Stomach smooth muscle (tissue), 2 donors: ENCODE measurements around the gene PDZD11.
"Not testable (repeated sequence)": the region's sequence is repeated elsewhere in the genome, so short reads cannot be mapped to it uniquely, and the experiment has no call there.

Experiments used
- H3K27ac ChIP-seq: one replicate; pipeline ENCODE4 v1.7.0; 2013; ENCODE audit warnings: mild to moderate bottlenecking, low read length, inconsistent platforms
- H3K27me3 ChIP-seq, 2 donors: one replicate each; pipeline ENCODE4 v1.7.0; 2013; ENCODE audit warnings: low read length in 2 of 2; ENCODE audit not compliant: insufficient read depth in 2 of 2, control insufficient read depth in 1 of 2
- H3K36me3 ChIP-seq, 2 donors: one replicate each; pipeline ENCODE4 v1.7.0; 2013; ENCODE audit warnings: low read length in 2 of 2; ENCODE audit not compliant: control insufficient read depth in 2 of 2, insufficient read depth in 2 of 2
- H3K4me1 ChIP-seq: one replicate; pipeline ENCODE4 v1.7.0; 2013; ENCODE audit warnings: low read length; ENCODE audit not compliant: control insufficient read depth, insufficient read depth
- H3K4me3 ChIP-seq, 2 donors: one replicate each; pipeline ENCODE4 v1.7.0; 2013; ENCODE audit warnings: low read length in 2 of 2
- H3K9ac ChIP-seq, 2 donors: one replicate each; pipeline ENCODE4 v1.7.0; 2013; ENCODE audit warnings: low read length in 2 of 2, mild to moderate bottlenecking in 1 of 2
- H3K9me3 ChIP-seq, 2 donors: one replicate each; pipeline ENCODE4 v1.7.0; 2013; ENCODE audit warnings: low read length in 2 of 2; ENCODE audit not compliant: control insufficient read depth in 2 of 2
- donor health status: healthy.
- donor health status: Pancreatic carcinoma.

Gene PDZD11

DNA sequence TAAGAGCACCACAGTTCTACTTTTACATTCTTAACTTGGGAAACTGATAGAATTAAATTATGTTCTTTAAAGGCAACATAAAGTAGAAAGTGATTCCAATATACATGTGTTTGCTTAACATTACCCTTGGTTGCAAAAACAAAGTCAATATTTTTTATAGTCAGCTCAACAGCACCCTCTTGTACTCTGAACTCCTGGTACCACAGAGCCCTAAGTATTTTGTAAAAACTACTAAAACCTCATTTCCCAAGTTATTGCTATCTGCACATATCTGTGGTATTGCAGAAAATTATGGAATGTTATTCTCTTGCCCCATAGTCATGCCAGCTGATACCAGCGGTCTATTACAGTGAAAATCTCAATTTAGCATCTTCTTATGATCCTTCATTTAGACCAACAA lies 3.1 kb upstream of the PDZD11 start:
- H3K9me3 ChIP-seq = no peaks in the 10 kb centered on the region
- H3K27me3 ChIP-seq = no peaks in the 10 kb centered on the region
- H3K36me3 ChIP-seq = no peaks in the 10 kb centered on the region
- no peak overlapping the region for H3K9ac ChIP-seq
- peaks cover 14% of the 10 kb centered on the region for H3K4me1 ChIP-seq
- H3K27ac ChIP-seq = no peak overlapping the region
- H3K4me3 ChIP-seq = no peak overlapping the region

DNA sequence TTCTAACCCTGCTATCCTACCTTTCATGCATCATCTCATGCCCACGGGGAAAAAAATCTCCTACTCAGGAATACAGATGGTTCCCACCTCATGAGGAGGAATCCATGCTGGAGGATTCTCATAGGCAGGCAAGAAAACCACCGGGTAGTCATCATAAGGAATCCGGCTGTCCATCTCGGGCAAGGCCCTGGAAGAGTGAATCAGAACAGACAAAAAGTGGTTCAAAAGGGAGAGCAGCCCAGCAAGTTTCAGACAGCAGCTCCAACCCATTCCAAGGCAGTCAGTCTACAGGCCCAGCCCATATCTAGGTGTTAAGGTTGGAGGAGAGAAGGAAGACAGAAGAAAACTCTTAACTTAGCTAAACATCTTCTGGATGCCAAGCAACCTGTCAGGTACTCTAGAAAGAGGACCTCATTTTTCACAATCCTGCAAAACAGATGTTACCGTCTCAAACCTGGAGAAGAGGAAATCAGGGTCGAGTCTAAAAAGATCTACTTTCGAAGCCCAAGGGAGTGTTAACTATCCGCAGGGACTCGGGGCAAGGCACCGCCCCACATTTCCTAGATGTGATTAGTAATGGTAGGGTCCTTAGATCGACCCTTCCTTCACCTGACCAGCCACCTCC lies 447 bp downstream of the PDZD11 start:
- peak overlapping the region; percentile 63 to 69 for H3K9ac ChIP-seq
- H3K4me3 ChIP-seq = peak overlapping the region; percentile 76 to 82
- peak overlapping the region; percentile 62 for H3K27ac ChIP-seq
- peaks cover 0 to under 1% of the 10 kb centered on the region in 2 donors for H3K27me3 ChIP-seq
- H3K36me3 ChIP-seq = peaks cover 3 to 7% of the 10 kb centered on the region in 2 donors
- peaks cover 14% of the 10 kb centered on the region for H3K4me1 ChIP-seq
- no peaks in the 10 kb centered on the region for H3K9me3 ChIP-seq

- no peaks in the 10 kb centered on the region for H3K9me3 ChIP-seq
- H3K36me3 ChIP-seq = peaks cover 4 to 7% of the 10 kb centered on the region in 2 donors
- H3K9ac ChIP-seq = no peak within 1 kb of the TSS
- no peak within 1 kb of the TSS for H3K27ac ChIP-seq
- H3K27me3 ChIP-seq = peaks cover 0 to 16% of the 10 kb centered on the region in 2 donors
- no peaks in the 10 kb centered on the region for H3K4me1 ChIP-seq
- no peak within 1 kb of the TSS for H3K4me3 ChIP-seq
Measured at GRCh38 chrX:70281951-70282350, 7.8 kb downstream of the PDZD11 start, which contains the start of gene RAB41. TSS of gene RAB41 (plus strand) at chrX:70282172. CDS start at chrX:70282218, 46 bp downstream.

- peaks cover 0 to 20% of the 10 kb centered on the region in 2 donors for H3K27me3 ChIP-seq
- H3K27ac ChIP-seq = no peak overlapping the region
- H3K4me1 ChIP-seq = no peaks in the 10 kb centered on the region
- H3K4me3 ChIP-seq = no peak overlapping the region
- H3K36me3 ChIP-seq = peaks cover 0 to 2% of the 10 kb centered on the region in 2 donors
- H3K9me3 ChIP-seq = no peaks in the 10 kb centered on the region
- no peak overlapping the region for H3K9ac ChIP-seq
Measured at GRCh38 chrX:70280573-70280972, 9.2 kb downstream of the PDZD11 start.

- Histone ChIP-seq H3K9me3 (no peaks in the 10 kb centered on the region), H3K27ac (no peak overlapping the region), H3K27me3 (peaks cover 0 to 18% of the 10 kb centered on the region in 2 donors), H3K9ac (no peak overlapping the region), H3K4me1 (no peaks in the 10 kb centered on the region), H3K36me3 (peaks cover 0 to 2% of the 10 kb centered on the region in 2 donors), H3K4me3 (no peak overlapping the region)
Measured at GRCh38 chrX:70279081-70279480, 10.6 kb downstream of the PDZD11 start.

GRCh38 chrX:70274029-70274428 lies 15.7 kb downstream of the PDZD11 start:
- H3K27me3 ChIP-seq = peaks cover 0 to 11% of the 10 kb centered on the region in 2 donors
- H3K9me3 ChIP-seq = not testable (repeated sequence)

GRCh38 chrX:70268034-70268433 lies 21.7 kb downstream of the PDZD11 start, which contains the start of gene ARR3:
TSS of gene ARR3 (plus strand) at chrX:70268334. CDS start at chrX:70269386, 1,052 bp downstream.
- no peak within 1 kb of the TSS for H3K4me3 ChIP-seq
- H3K27me3 ChIP-seq = peaks cover 0 to 3% of the 10 kb centered on the region in 2 donors
- H3K9me3 ChIP-seq = peaks cover 0 to 4% of the 10 kb centered on the region in 2 donors
- no peak within 1 kb of the TSS for H3K9ac ChIP-seq
- no peaks in the 10 kb centered on the region for H3K36me3 ChIP-seq
- no peak within 1 kb of the TSS for H3K27ac ChIP-seq
- H3K4me1 ChIP-seq = no peaks in the 10 kb centered on the region

More at GRCh38 chrX:70274029-70274428, 15.7 kb downstream of the PDZD11 start:
- H3K4me3 ChIP-seq, H3K9ac ChIP-seq, H3K36me3 ChIP-seq, H3K27ac ChIP-seq, H3K4me1 ChIP-seq: not testable (repeated sequence)

- Histone ChIP-seq H3K27ac (no peak overlapping the region), H3K9me3 (peaks cover 0 to 4% of the 10 kb centered on the region in 2 donors), H3K27me3 (peaks cover 0 to 6% of the 10 kb centered on the region in 2 donors), H3K4me1 (no peaks in the 10 kb centered on the region), H3K36me3 (no peaks in the 10 kb centered on the region), H3K4me3 (no peak overlapping the region), H3K9ac (no peak overlapping the region)
Measured at GRCh38 chrX:70264784-70265183, 24.9 kb downstream of the PDZD11 start.

- no peaks in the 10 kb centered on the region for H3K4me1 ChIP-seq
- no peak overlapping the region for H3K4me3 ChIP-seq
- no peak overlapping the region for H3K9ac ChIP-seq
- H3K27me3 ChIP-seq = peaks cover 0 to 10% of the 10 kb centered on the region in 2 donors
- H3K27ac ChIP-seq = no peak overlapping the region
- H3K36me3 ChIP-seq = no peaks in the 10 kb centered on the region
- peaks cover 0 to 4% of the 10 kb centered on the region in 2 donors for H3K9me3 ChIP-seq
Measured at GRCh38 chrX:70262952-70263567, 26.7 kb downstream of the PDZD11 start.

GRCh38 chrX:70260104-70260503 lies 29.6 kb downstream of the PDZD11 start, which contains the start of gene P2RY4:
TSS of gene P2RY4 (minus strand) at chrX:70260204. CDS start at chrX:70259624, 580 bp downstream.
- no peak within 1 kb of the TSS for H3K9ac ChIP-seq
- no peaks in the 10 kb centered on the region for H3K4me1 ChIP-seq

More at GRCh38 chrX:70260104-70260503, 29.6 kb downstream of the PDZD11 start, which contains the start of gene P2RY4:
- peaks cover 0 to 8% of the 10 kb centered on the region in 2 donors for H3K27me3 ChIP-seq
- no peak within 1 kb of the TSS for H3K4me3 ChIP-seq
- H3K9me3 ChIP-seq = no peaks in the 10 kb centered on the region
- H3K27ac ChIP-seq = no peak within 1 kb of the TSS
- no peaks in the 10 kb centered on the region for H3K36me3 ChIP-seq
